ENCODE measurements around the gene SPRR2F.
"Not testable (repeated sequence)": the region's sequence is repeated elsewhere in the genome, so short reads cannot be mapped to it uniquely, and the experiment has no call there.

DNA sequence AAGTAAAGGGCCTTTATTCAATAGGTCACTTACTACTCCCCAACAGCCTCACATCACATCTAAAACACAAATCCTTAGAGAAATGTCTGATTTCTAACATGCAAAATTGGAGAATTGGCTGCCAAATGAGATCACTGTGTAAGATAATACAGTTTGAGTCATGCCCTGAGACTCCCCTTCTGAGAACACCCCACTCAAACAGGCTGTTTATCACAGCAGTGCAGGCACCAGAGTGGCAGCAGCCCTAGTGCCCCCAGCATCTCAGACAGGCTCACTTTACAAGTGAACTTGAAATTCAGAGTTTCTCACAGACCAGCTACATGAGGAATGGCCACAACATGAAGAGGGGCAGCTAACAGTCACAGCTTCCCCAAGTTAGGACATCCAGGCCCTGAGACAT, 1.9 kb upstream of the SPRR2F start:
- not testable (repeated sequence) for TF ChIP-seq CTCF, POLR2A (IDR thresholded peaks at IDR 0.05)
